SJCRH30 (cell line): Measurements from ENCODE around the gene COL25A1. TPM values are rescaled to one million over a fixed set of nuclear protein-coding genes. Genes with fewer than 3 reads are reported as not detected.
A peak's percentile ranks its signal among the peaks of the same experiment; 100 is the strongest.

Experiments used
- DNase-seq, 2 experiments: peaks; one replicate each; pipeline ENCODE4 v3.0.0-alpha.2; 2015 to 2020
- H3K27ac ChIP-seq: fragments of 250-450 bp; sonication (Bioruptor Pico); 2 replicates; pipeline ENCODE4 v1.5.1; 2020; ENCODE audit warnings: mild to moderate bottlenecking, moderate library complexity
- H3K27me3 ChIP-seq: fragments of 250-450 bp; sonication (Bioruptor Pico); 2 replicates; pipeline ENCODE4 v1.5.1; 2020; ENCODE audit warnings: mild to moderate bottlenecking, moderate library complexity
- H3K36me3 ChIP-seq: fragments of 250-450 bp; sonication (Bioruptor Pico); 2 replicates; pipeline ENCODE4 v1.5.1; 2020; ENCODE audit warnings: mild to moderate bottlenecking, moderate library complexity
- H3K4me1 ChIP-seq: fragments of 250-450 bp; sonication (Bioruptor Pico); 2 replicates; pipeline ENCODE4 v1.5.1; 2020; ENCODE audit warnings: mild to moderate bottlenecking, moderate library complexity
- H3K4me3 ChIP-seq: fragments of 250-450 bp; sonication (Bioruptor Pico); 2 replicates; pipeline ENCODE4 v1.5.1; 2020; ENCODE audit warnings: mild to moderate bottlenecking, moderate library complexity
- H3K9me3 ChIP-seq: fragments of 250-450 bp; sonication (Bioruptor Pico); replicated peaks from 2 replicates; pipeline ENCODE4 v1.5.1; 2020; ENCODE audit warnings: mild to moderate bottlenecking, moderate library complexity
- total RNA-seq: library from RNA; depleted of rRNA; stranded (reverse); fragments of >200 nt; shearing (Covaris generic); gene quantifications from 2 replicates; pipeline ENCODE4 v1.2.3, GENCODE V29; 2014

COL25A1 gene
- total RNA-seq, 1 experiment from 2014 or later: 13.2 TPM

DNA sequence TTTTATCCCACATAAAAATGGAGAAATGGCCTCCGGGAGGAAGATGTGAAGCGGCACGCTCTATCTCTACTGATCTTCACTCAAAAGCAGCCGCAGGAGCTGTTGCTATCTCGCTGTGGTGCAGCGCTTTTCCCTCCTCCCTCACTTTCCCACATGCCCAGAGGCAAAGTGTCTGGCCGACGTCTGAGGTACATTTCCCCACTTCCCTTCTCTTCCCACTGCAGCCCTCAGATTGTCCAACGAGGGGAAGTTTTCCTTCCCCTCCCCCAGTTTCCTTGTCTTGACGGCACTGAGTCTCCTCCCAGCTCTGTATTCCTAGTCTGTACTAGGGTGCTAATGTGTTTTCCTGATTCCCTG, 660 bp upstream of the COL25A1 start:
- Histone ChIP-seq H3K4me3 (peak overlapping the region; percentile 71), H3K4me1 (peaks cover 10% of the 10 kb centered on the region), H3K9me3 (no peaks in the 10 kb centered on the region), H3K27me3 (no peaks in the 10 kb centered on the region), H3K27ac (peak overlapping the region; percentile 59), H3K36me3 (no peaks in the 10 kb centered on the region; the same call in 1 of the 2 replicates)
- peak in 1 of 2 experiments; percentile 74 for DNase-seq

DNA sequence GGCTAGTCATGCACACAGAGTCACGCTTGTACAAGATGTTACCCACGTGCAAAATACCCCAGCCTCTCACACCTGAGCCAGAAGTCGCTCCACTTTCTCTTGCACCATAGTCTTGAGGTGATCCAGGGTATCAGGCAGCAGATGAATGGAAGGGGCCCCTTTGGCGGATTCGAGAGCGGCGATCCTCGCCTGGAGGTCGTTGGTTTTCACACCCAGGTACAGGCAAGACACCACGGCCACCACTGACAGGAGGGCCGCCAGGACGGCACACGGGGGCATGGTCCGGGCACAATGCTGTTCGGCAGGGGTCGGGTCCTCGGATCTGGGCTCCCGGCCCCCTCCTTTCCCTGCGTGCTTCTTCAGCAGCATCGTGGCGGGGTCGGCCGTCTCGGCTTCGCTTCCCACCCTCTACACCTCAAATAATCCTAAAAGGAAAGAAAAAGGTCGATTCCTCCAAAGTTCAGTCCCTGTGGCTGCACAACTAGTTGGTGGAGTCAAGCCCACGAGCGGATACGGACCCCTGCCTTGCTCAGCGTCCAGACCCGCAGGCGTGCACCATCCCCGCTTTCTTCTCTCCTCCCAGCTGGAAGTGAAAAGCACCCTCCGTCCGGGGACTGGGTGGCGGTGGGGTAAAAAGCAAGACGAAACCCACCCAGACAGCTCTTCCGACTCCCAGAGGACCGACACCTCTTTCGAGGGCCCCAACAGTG, 652 bp downstream of the COL25A1 start:
- peak overlapping the region; percentile 71 for H3K4me3 ChIP-seq
- peak; percentile 26 to 46 for DNase-seq
- H3K27me3 ChIP-seq: no peaks in the 10 kb centered on the region
- H3K27ac ChIP-seq: peak overlapping the region; percentile 59
- peaks cover 10% of the 10 kb centered on the region for H3K4me1 ChIP-seq
- H3K9me3 ChIP-seq: no peaks in the 10 kb centered on the region
- H3K36me3 ChIP-seq: no peaks in the 10 kb centered on the region; the same call in 1 of the 2 replicates

DNA sequence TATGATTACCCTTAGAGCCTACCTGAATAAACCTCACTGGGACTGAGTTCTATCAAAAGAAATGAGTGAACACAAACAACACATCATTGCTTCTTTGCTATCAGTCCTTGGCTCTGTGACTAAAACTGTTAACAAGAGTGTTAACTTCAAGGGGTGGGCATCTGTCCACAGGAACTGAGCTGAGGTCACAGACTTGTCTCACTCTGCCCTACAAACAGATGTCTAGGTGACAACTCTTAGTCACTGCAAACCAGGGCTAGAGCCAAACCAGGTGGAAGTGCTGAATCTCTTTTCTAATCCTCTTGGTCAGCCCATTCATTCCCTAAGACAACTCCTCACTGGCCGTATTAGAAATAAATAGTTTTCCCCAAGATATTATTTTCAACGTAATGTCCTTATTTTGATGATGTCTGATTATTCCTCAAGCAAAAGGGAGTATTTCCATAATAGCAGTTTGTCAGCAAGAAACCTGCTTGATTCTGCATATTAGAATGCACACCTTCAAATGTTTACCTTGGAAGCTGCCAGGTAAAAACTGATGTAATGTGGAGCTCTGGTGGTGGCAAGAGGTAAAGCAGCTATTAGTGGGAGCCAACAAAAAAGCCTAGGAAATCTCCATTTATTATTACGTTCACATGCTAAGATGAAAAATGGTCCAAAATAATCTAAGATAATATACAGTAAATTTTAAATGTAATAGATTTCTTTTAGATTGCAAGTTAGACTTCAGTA, 4.0 kb downstream of the COL25A1 start:
- DNase-seq: peak in 1 of 2 experiments; percentile 42
- Histone ChIP-seq H3K4me1 (no peaks in the 10 kb centered on the region; the same call in 1 of the 2 replicates), H3K27ac (no peak overlapping the region), H3K36me3 (no peaks in the 10 kb centered on the region; the same call in 1 of the 2 replicates), H3K9me3 (no peaks in the 10 kb centered on the region), H3K27me3 (no peaks in the 10 kb centered on the region), H3K4me3 (no peak overlapping the region)

DNA sequence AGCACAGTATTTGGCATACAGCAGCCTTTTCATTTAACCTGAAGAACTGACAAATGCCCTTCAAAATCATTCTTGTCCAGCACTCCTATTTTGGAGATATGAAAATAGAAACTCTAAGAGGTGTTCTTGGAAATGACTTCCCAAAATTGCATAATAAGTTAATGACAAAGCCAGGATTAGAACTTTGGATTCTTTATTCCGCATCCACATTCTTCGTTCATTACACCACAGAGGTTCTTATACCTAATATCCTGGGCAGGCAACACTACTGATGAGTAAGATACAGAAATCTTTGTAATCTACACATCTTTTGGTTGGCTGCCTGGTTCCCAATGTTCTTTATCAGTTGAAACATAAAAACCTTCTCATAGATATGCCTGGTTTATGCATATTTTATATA, 5.9 kb downstream of the COL25A1 start:
- no peak for DNase-seq
- Histone ChIP-seq H3K4me3 (no peak overlapping the region), H3K36me3 (no peaks in the 10 kb centered on the region; the same call in 1 of the 2 replicates), H3K9me3 (no peaks in the 10 kb centered on the region), H3K27ac (no peak overlapping the region), H3K4me1 (no peaks in the 10 kb centered on the region; the same call in 1 of the 2 replicates), H3K27me3 (no peaks in the 10 kb centered on the region)

DNA sequence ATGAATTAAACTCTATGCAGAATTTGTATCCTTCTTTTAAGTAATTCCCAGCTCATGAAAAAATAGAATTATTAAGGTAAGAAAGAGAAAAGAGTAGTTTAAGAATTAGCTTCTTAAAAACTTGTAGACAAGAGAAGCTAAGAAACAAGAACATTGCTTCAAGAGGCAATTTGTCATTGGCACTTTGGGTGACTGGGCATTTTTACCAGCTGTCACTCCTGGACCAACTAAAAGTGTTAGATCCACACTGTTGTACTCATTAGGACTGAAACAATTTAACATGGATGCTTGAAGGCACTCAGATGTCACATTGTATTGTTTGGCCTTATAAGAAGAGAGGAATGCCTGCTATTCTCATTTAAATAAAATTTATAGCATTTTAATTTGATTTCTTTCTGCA, 7.4 kb downstream of the COL25A1 start:
- Histone ChIP-seq H3K9me3 (no peaks in the 10 kb centered on the region), H3K4me3 (no peak overlapping the region), H3K36me3 (no peaks in the 10 kb centered on the region; the same call in 1 of the 2 replicates), H3K27me3 (no peaks in the 10 kb centered on the region), H3K27ac (no peak overlapping the region), H3K4me1 (no peaks in the 10 kb centered on the region; the same call in 1 of the 2 replicates)
- no peak for DNase-seq

DNA sequence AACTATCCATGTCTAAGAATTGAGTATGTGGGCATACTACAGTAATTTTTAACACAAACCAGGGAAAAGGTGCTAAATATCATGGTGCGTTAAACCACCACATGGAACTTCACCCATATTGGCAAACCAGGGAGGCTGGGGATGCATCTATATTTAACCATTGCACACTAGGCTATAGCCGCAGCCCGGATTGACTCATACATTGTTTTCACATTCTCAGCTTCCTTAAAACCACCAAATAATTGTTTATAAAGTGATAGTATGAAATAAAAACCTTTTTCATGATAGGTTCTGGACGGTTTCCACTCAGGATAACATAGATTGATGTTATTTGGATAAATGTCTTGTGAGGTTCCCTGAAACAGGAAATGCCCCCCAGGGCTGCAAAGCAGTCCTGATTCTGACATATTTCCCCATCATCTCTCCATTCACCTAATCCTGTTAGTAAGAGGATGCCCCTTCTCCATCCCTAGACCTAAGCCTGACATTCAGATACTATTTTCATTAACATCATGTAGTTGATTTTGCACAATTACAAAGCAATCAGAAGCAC, 7.9 kb downstream of the COL25A1 start:
- no peaks in the 10 kb centered on the region for H3K9me3 ChIP-seq
- H3K36me3 ChIP-seq: no peaks in the 10 kb centered on the region; the same call in 1 of the 2 replicates
- no peaks in the 10 kb centered on the region; the same call in 1 of the 2 replicates for H3K4me1 ChIP-seq
- DNase-seq: no peak
- H3K27me3 ChIP-seq: no peaks in the 10 kb centered on the region
- H3K27ac ChIP-seq: no peak overlapping the region
- H3K4me3 ChIP-seq: no peak overlapping the region

DNA sequence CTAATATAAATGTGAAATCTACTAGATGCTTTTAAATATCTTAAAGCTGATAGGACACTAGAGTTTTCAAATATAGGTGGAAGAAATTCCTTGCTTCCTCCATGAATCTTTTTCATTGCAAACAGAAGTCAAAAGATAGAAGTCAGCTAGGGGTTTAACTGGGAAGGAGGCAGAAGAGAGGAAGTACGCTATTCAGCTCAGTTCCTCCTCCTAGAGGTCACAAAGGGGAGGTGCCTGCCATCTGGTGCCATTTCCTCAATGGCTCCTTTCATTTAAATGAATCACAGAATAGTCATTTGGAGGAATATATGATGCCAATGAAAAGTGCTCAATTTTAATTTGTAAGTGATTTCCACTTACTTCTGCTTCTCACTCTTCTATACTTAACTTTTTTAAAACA, 8.5 kb downstream of the COL25A1 start:
- DNase-seq: peak; percentile 27 to 57
- H3K36me3 ChIP-seq: no peaks in the 10 kb centered on the region; the same call in 1 of the 2 replicates
- no peak overlapping the region for H3K4me3 ChIP-seq
- H3K27me3 ChIP-seq: no peaks in the 10 kb centered on the region; the same call in 1 of the 2 replicates
- H3K27ac ChIP-seq: no peak overlapping the region
- H3K4me1 ChIP-seq: no peaks in the 10 kb centered on the region; the same call in 1 of the 2 replicates
- no peaks in the 10 kb centered on the region for H3K9me3 ChIP-seq

DNA sequence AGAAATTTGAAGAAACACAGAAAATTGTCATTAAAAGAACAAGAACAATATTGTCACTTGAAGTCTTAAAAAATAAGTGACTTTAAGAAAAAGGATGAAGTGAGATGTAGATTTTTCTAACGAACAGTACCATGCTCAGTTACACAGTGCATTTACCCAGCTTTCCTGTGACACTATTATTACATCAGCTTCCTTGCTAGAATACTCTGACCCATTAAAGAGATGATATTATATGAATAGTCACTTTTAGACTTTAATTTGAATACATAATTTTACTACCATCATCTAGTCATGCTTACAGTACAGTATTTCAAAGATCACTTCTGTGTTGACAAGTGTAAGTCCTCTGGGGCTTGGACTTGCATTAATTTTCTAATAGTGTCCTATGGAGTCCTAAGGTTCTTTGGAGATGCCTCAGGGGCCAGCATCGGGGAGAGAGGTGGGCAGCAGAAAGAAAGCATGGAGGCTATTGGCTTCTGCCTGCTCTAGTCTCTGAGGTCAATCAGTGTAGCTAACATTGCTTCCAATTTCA, 10.7 kb downstream of the COL25A1 start:
- no peaks in the 10 kb centered on the region for H3K9me3 ChIP-seq
- H3K4me1 ChIP-seq: no peaks in the 10 kb centered on the region
- H3K27me3 ChIP-seq: no peaks in the 10 kb centered on the region; the same call in 1 of the 2 replicates
- no peak overlapping the region for H3K4me3 ChIP-seq
- H3K27ac ChIP-seq: no peak overlapping the region
- H3K36me3 ChIP-seq: no peaks in the 10 kb centered on the region; the same call in 1 of the 2 replicates
- DNase-seq: no peak

DNA sequence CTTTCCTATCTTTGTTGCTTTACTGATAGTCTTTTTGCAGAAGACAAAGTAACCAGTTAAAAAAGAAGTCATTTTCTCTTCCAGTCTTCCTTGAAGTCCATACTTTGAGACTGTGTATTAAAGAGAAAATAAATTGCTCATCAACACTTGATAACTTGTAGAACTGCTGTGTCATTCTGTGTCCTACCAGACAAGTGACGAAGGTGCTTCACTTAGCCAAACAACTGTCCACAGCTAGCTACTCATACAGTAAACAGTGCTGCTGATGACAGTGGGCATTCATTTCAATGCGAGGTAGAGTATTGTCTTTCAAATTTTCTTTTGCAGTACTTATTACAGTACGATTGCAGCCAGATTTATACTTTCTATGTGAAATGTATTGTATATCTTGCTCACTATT, 11.5 kb downstream of the COL25A1 start:
- no peaks in the 10 kb centered on the region for H3K36me3 ChIP-seq
- no peak overlapping the region for H3K27ac ChIP-seq
- no peak overlapping the region for H3K4me3 ChIP-seq
- H3K4me1 ChIP-seq: no peaks in the 10 kb centered on the region
- no peak for DNase-seq
- no peaks in the 10 kb centered on the region for H3K9me3 ChIP-seq
- H3K27me3 ChIP-seq: no peaks in the 10 kb centered on the region; the same call in 1 of the 2 replicates

DNA sequence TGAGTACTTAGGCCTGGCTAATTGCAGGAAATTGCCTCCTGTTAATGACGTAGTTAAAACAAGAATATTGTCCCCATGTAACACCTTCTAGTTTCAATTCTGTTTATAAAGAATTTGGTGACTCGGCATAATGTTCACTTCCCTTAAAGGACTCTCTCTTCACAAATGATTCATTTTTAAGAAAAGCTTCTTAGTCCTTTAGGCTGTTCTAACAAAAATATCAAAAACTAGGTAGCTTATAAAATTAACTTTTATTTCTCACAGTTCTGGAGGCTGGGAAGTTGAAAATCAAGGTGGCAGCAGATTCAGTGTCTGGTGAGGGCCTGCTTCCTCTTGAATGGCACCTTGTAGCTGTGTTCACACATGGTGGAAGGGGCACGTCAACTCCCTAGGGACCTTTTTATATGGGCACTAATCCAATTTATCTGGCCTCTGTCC, 23.8 kb downstream of the COL25A1 start:
- Histone ChIP-seq H3K36me3 (0 out of 2 replicates have a peak, but pooled peaks cover 2% of the 10 kb centered on the region), H3K27ac (no peak overlapping the region), H3K27me3 (no peaks in the 10 kb centered on the region), H3K4me3 (no peak overlapping the region), H3K9me3 (no peaks in the 10 kb centered on the region), H3K4me1 (no peaks in the 10 kb centered on the region)
- DNase-seq: no peak

DNA sequence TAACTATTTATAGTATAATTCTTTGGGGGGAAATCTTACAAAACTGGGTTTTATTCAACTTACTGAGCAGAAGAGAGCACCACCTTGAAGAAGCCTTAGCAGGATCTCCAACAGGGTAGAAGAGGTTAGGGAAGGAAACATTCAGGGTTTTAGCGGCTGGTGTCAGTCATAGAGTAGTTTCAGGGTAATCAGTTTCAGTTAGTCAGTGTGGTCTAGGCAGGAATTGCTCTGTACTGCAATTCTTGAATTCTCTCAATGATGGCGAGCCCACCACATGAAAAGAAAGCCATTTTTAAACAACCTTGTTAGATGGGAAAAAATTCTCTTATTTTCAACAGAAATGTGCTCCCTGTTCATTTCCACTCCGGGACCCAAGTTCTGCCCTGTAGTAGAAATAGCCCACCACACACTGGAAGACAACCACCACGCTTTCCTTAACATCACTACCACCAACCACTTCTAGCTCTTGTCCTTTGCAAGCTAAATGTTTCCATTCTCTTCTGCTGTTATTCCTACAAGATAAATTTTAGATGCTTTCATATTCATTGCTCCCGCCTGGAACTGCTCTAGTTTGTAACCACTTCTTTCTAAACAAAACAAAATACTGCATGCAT, 25.9 kb downstream of the COL25A1 start:
- H3K9me3 ChIP-seq: no peaks in the 10 kb centered on the region
- no peak for DNase-seq
- H3K4me1 ChIP-seq: no peaks in the 10 kb centered on the region
- H3K36me3 ChIP-seq: 0 out of 2 replicates have a peak, but pooled peaks cover 2% of the 10 kb centered on the region
- no peaks in the 10 kb centered on the region for H3K27me3 ChIP-seq
- H3K27ac ChIP-seq: no peak overlapping the region
- H3K4me3 ChIP-seq: no peak overlapping the region

DNA sequence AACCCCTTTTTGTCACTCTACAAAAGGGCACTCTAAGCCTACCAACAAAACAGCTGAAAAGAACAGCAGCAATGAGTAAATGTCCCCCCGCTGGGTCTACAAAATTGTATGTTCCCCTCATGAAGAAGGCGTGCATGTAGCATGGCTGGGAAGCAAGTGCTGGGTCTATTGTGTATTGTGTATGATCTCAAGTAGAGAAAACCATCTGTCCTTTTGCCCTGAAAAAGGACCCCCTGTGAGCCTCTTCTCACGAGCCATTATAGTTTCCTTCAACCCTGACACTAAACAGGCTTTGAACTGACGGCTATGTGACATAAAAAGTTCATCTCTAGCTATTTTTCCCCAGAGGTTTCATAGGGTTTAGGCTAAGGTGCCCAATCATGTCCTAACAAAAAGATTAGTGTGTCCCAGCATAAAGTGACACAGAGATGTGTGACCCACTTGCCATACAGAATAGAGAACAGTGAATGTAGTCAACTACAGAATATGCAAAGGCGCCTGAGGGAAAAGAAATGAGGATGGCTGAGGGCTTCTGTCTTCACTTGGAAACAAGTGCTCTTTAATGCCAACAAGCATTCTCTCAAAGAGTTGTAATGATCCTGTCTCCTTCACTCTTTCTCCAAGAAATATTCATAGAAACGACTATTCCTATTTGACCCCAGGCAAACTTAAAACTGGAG, 27.3 kb downstream of the COL25A1 start:
- no peak overlapping the region for H3K27ac ChIP-seq
- no peaks in the 10 kb centered on the region for H3K27me3 ChIP-seq
- H3K36me3 ChIP-seq: 0 out of 2 replicates have a peak, but pooled peaks cover 2% of the 10 kb centered on the region
- peak in 1 of 2 experiments; percentile 3 for DNase-seq
- H3K9me3 ChIP-seq: no peaks in the 10 kb centered on the region
- H3K4me3 ChIP-seq: no peak overlapping the region
- H3K4me1 ChIP-seq: no peaks in the 10 kb centered on the region

DNA sequence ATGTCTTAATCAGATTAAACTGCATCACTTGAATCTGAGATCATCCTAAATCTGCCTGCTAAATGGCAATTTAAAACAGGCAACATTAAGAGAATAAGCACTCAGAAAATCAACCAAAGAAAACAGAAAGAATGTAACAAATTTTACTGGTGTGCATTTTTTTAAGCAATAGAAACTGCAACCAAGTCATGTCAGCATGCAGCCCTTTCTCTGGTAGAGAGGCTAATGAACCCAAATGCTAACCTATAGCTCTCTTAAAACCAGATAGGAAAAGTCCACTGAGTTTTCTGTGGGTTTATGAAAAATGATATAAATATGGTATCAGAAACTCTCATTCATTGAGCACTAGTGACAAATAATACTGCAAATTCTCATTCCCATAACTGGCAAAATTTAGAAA, 35.6 kb downstream of the COL25A1 start:
- H3K9me3 ChIP-seq: no peaks in the 10 kb centered on the region
- DNase-seq: no peak
- H3K27ac ChIP-seq: no peak overlapping the region
- no peaks in the 10 kb centered on the region for H3K36me3 ChIP-seq
- H3K27me3 ChIP-seq: no peaks in the 10 kb centered on the region
- no peak overlapping the region for H3K4me3 ChIP-seq
- peaks cover 9% of the 10 kb centered on the region; the same call in 1 of the 2 replicates for H3K4me1 ChIP-seq

DNA sequence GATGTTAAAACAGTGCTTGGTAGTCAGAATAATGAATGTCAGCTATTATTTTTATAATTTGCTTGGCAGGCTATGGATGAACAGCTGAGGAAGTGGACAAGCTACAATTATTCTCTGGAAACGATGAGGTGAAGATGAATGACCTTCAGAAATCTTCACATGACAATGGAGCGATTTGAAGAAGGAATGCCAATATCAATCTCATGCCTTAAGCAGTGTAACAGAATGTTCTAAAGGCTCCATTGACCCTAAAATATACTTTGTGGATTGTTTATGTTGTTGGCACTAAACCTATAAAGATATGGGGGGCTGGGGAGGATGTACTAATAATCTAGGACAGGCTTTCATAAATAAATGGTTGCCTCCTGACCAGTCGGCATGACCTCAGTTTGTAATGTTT, 36.2 kb downstream of the COL25A1 start:
- Histone ChIP-seq H3K4me1 (peaks cover 9% of the 10 kb centered on the region; the same call in 1 of the 2 replicates), H3K27me3 (no peaks in the 10 kb centered on the region), H3K36me3 (no peaks in the 10 kb centered on the region), H3K9me3 (no peaks in the 10 kb centered on the region), H3K27ac (no peak overlapping the region), H3K4me3 (no peak overlapping the region)
- DNase-seq: no peak
